HepG2 (cell line): Measurements from ENCODE around the gene REPIN1. TPM values are rescaled to one million over a fixed set of nuclear protein-coding genes. Genes with fewer than 3 reads are reported as not detected.

Source experiments
- CBX5 ChIP-seq: sonication (generic); formaldehyde crosslinking; IDR thresholded peaks from 2 replicates; pipeline ENCODE4 v1.4.0; 2020; ENCODE audit warnings: missing genetic modification reagents, borderline replicate concordance
- DR1 ChIP-seq: sonication (generic); formaldehyde crosslinking; IDR thresholded peaks from 2 replicates; pipeline ENCODE4 v1.8.0; 2021; ENCODE audit warnings: mild to moderate bottlenecking, missing genetic modification reagents, inconsistent platforms
- FOXO1 ChIP-seq: sonication (generic); formaldehyde crosslinking; IDR thresholded peaks from 2 replicates; pipeline ENCODE4 v1.4.0; 2020; ENCODE audit warnings: missing genetic modification reagents
- GFI1 ChIP-seq: sonication (generic); formaldehyde crosslinking; IDR thresholded peaks from 2 replicates; pipeline ENCODE4 v1.5.0; 2020; ENCODE audit warnings: missing genetic modification reagents, mild to moderate bottlenecking, borderline replicate concordance
- KDM3A ChIP-seq: IDR thresholded peaks from 2 replicates; pipeline ENCODE4 v1.6.1; 2018; ENCODE audit warnings: low read depth, missing compliant biosample characterization
- MAFG ChIP-seq: sonication (generic); formaldehyde crosslinking; IDR thresholded peaks from 2 replicates; pipeline ENCODE4 v1.5.1; 2020; ENCODE audit warnings: mild to moderate bottlenecking, missing genetic modification reagents
- MAFK ChIP-seq, 2 experiments: IDR thresholded peaks in 1 of 2; conservative IDR thresholded peaks in 1 of 2; 2 replicates each; pipeline ENCODE4 v1.6.1; 2011; ENCODE audit warnings: improper control_type of control experiment in 2 of 2, low read length in 2 of 2
- NCOR1 ChIP-seq: fragments of 200-600 bp; sonication (generic); IDR thresholded peaks from 2 replicates; pipeline ENCODE4 v1.7.0; 2017; ENCODE audit warnings: antibody characterized with exemption, low read length, borderline replicate concordance
- NFKB2 ChIP-seq: sonication (generic); formaldehyde crosslinking; IDR thresholded peaks from 2 replicates; pipeline ENCODE4 v1.4.0; 2020; ENCODE audit warnings: missing genetic modification reagents, borderline replicate concordance
- RORA ChIP-seq: sonication (generic); formaldehyde crosslinking; IDR thresholded peaks from 2 replicates; pipeline ENCODE4 v1.5.0; 2020; ENCODE audit warnings: mild to moderate bottlenecking, missing genetic modification reagents, moderate library complexity
- SMAD9 ChIP-seq: sonication (generic); formaldehyde crosslinking; IDR thresholded peaks from 2 replicates; pipeline ENCODE4 v1.5.1; 2020; ENCODE audit warnings: mild to moderate bottlenecking, missing genetic modification reagents
- STAT5B ChIP-seq: sonication (generic); formaldehyde crosslinking; IDR thresholded peaks from 2 replicates; pipeline ENCODE4 v1.4.0; 2020; ENCODE audit warnings: missing genetic modification reagents
- ZBTB7B ChIP-seq: sonication (generic); formaldehyde crosslinking; IDR thresholded peaks from 2 replicates; pipeline ENCODE4 v1.4.0; 2020; ENCODE audit warnings: missing genetic modification reagents
- ZNF17 ChIP-seq: sonication (generic); formaldehyde crosslinking; IDR thresholded peaks from 2 replicates; pipeline ENCODE4 v1.5.0; 2020; ENCODE audit warnings: mild to moderate bottlenecking, missing genetic modification reagents
- ZNF766 ChIP-seq: sonication (generic); formaldehyde crosslinking; IDR thresholded peaks from 2 replicates; pipeline ENCODE4 v1.5.0; 2020; ENCODE audit warnings: missing genetic modification reagents, borderline replicate concordance
- ZNF768 ChIP-seq: sonication (generic); formaldehyde crosslinking; IDR thresholded peaks from 2 replicates; pipeline ENCODE4 v1.4.0; 2020; ENCODE audit warnings: missing genetic modification reagents
- ZNF777 ChIP-seq: sonication (generic); formaldehyde crosslinking; IDR thresholded peaks from 2 replicates; pipeline ENCODE4 v1.4.0; 2020; ENCODE audit warnings: missing genetic modification reagents
- polyA plus RNA-seq, 8 experiments: library from polyadenylated mRNA; depleted of rRNA in 3 of 8; stranded (reverse) in 7 of 8; unstranded in 1 of 8; fragments of >200 nt; fragmentation: Illumina TruSeq in 4 of 8; extraction: Trizol in 4 of 8; gene quantifications; 2 replicates each; pipeline versions ENCODE4 v1.2.1 to v1.2.3, GENCODE V29; 2011 to 2016; ENCODE audit warnings: low read depth in 4 of 8, missing spikeins in 1 of 8, mixed read lengths in 1 of 8; ENCODE audit not compliant: insufficient read depth in 1 of 8
- total RNA-seq, 5 experiments: library from RNA; depleted of rRNA; stranded (reverse); fragments of >200 nt; fragmentation: Illumina TruSeq; extraction: Trizol; gene quantifications; 2 replicates each; pipeline ENCODE4 v1.2.3, GENCODE V29; 2016; ENCODE audit warnings: low read depth in 1 of 5
- TF ChIP-seq, protein P1 (sequence below): sonication (generic); IDR thresholded peaks from 2 replicates; pipeline ENCODE4 v1.6.1; 2016; ENCODE audit warnings: low read depth, borderline replicate concordance
- TF ChIP-seq, protein P2 (sequence below): IDR thresholded peaks from 2 replicates; pipeline ENCODE4 v1.6.1; 2016; ENCODE audit warnings: low read depth, control low read depth
- TF ChIP-seq, protein P3 (sequence below), 2 experiments: fragments of 450-650 bp in 1 of 2; sonication (generic) in 1 of 2; formaldehyde crosslinking; IDR thresholded peaks; 2 replicates each; pipeline versions ENCODE4 v1.5.0 to v1.8.0; 2020 to 2022; ENCODE audit warnings: mild to moderate bottlenecking in 1 of 2, missing genetic modification reagents in 1 of 2
- TF ChIP-seq, protein P4 (sequence below): sonication (generic); formaldehyde crosslinking; IDR thresholded peaks from 2 replicates; pipeline ENCODE4 v1.4.0; 2020; ENCODE audit warnings: missing genetic modification reagents, borderline replicate concordance
- TF ChIP-seq, protein P5 (sequence below), 2 experiments: sonication (generic) in 1 of 2; formaldehyde crosslinking in 1 of 2; IDR thresholded peaks; 2 replicates each; pipeline versions ENCODE4 v1.5.1 to v1.6.1; 2011 to 2020; ENCODE audit warnings: borderline replicate concordance in 1 of 2, low read depth in 1 of 2, low read length in 1 of 2, mild to moderate bottlenecking in 1 of 2, missing genetic modification reagents in 1 of 2, moderate library complexity in 1 of 2

The REPIN1 gene
- total and polyA plus RNA-seq, 2 of the 13 experiments (the other 11 are each of a cell fraction or from before 2014, with no cell fraction given), result 69.9 to 108 TPM

DNA sequence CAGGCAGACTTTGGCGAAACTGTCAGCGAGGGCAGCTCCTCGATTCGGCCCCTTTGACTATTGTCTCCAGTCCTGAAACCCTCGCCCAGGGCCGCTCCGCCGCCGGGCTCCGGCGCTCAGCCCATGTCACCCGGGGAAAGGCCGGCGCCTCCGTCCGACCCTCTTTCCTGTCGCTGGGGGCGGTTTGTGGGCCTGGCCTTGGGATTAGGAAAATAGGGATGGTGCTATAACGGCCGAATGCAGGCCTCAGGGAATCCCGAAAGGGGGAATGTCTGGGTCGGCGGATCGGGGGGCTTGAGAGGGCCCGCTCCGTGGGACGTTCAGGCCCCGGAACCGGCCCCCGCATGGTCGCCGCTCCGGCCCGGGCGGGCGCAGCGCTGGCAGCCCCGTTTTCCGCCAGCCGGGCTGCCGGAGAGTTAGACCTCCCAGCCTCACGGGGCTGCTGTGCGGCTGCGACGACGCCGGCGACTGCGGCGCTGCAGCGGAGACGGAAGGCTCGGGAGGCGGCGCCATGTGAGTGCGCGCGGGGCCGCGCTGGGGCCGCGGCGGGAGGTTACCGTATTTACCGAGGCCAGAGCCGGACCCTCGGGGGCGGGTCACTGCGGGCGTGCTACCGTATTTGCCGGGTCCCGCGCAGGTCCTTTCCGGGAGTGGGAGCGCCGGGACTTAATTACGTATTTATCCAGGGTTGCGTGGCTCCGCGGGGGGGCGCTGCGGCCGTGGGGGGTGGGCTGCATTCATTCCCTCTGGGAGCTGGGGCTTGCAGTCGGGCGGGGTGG, 36.4 kb downstream of the REPIN1 start (continued):
- peak; percentile 52; the same call in 1 of the 2 replicates for TF ChIP-seq ZNF766 (CRISPR knock-in tag)
- TF ChIP-seq FOXO1 (CRISPR knock-in tag), result peak; percentile 62
- peak; percentile 26; the same call in 1 of the 2 replicates for TF ChIP-seq NCOR1
- TF ChIP-seq, protein P1, sequence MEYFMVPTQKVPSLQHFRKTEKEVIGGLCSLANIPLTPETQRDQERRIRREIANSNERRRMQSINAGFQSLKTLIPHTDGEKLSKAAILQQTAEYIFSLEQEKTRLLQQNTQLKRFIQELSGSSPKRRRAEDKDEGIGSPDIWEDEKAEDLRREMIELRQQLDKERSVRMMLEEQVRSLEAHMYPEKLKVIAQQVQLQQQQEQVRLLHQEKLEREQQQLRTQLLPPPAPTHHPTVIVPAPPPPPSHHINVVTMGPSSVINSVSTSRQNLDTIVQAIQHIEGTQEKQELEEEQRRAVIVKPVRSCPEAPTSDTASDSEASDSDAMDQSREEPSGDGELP, result peak; percentile 52; the same call in 1 of the 2 replicates
- TF ChIP-seq, protein P2, sequence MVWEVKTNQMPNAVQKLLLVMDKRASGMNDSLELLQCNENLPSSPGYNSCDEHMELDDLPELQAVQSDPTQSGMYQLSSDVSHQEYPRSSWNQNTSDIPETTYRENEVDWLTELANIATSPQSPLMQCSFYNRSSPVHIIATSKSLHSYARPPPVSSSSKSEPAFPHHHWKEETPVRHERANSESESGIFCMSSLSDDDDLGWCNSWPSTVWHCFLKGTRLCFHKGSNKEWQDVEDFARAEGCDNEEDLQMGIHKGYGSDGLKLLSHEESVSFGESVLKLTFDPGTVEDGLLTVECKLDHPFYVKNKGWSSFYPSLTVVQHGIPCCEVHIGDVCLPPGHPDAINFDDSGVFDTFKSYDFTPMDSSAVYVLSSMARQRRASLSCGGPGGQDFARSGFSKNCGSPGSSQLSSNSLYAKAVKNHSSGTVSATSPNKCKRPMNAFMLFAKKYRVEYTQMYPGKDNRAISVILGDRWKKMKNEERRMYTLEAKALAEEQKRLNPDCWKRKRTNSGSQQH (CRISPR knock-in tag), result 0 out of 2 replicates have a peak, but pooled peaks have one; percentile 32
- TF ChIP-seq ZBTB7B, result peak; percentile 79
- TF ChIP-seq MAFK (conservative IDR thresholded peaks at IDR 0.05 in 1 of 2, IDR thresholded peaks at IDR 0.05 in 1 of 2; ENCODE audit: low read length in 2 of 2), result peak in 1 of 2 experiments; percentile 49; a peak in 2 of 4 replicates
- TF ChIP-seq, protein P3, sequence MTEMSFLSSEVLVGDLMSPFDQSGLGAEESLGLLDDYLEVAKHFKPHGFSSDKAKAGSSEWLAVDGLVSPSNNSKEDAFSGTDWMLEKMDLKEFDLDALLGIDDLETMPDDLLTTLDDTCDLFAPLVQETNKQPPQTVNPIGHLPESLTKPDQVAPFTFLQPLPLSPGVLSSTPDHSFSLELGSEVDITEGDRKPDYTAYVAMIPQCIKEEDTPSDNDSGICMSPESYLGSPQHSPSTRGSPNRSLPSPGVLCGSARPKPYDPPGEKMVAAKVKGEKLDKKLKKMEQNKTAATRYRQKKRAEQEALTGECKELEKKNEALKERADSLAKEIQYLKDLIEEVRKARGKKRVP (CRISPR knock-in tag; IDR thresholded peaks at IDR 0.05), result peak in 1 of 2 experiments; percentile 55; a peak in 1 of 4 replicates
- TF ChIP-seq ZNF17 (CRISPR knock-in tag), result no peak
- TF ChIP-seq RORA (CRISPR knock-in tag), result no peak
- TF ChIP-seq, protein P4, sequence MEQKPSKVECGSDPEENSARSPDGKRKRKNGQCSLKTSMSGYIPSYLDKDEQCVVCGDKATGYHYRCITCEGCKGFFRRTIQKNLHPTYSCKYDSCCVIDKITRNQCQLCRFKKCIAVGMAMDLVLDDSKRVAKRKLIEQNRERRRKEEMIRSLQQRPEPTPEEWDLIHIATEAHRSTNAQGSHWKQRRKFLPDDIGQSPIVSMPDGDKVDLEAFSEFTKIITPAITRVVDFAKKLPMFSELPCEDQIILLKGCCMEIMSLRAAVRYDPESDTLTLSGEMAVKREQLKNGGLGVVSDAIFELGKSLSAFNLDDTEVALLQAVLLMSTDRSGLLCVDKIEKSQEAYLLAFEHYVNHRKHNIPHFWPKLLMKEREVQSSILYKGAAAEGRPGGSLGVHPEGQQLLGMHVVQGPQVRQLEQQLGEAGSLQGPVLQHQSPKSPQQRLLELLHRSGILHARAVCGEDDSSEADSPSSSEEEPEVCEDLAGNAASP (CRISPR knock-in tag), result peak; percentile 52; the same call in 1 of the 2 replicates
- TF ChIP-seq, protein P5, sequence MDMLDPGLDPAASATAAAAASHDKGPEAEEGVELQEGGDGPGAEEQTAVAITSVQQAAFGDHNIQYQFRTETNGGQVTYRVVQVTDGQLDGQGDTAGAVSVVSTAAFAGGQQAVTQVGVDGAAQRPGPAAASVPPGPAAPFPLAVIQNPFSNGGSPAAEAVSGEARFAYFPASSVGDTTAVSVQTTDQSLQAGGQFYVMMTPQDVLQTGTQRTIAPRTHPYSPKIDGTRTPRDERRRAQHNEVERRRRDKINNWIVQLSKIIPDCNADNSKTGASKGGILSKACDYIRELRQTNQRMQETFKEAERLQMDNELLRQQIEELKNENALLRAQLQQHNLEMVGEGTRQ (IDR thresholded peaks at IDR 0.05; ENCODE audit: low read depth, low read length), result no peak
- TF ChIP-seq, protein P5 (CRISPR knock-in tag; IDR thresholded peaks at IDR 0.05; ENCODE audit: borderline replicate concordance), result no peak
- no peak for TF ChIP-seq MAFG
- TF ChIP-seq STAT5B (CRISPR knock-in tag), result no peak
- peak; percentile 39; the same call in 1 of the 2 replicates for TF ChIP-seq NFKB2 (CRISPR knock-in tag)
- TF ChIP-seq ZNF768 (CRISPR knock-in tag), result peak; percentile 66; the same call in 1 of the 2 replicates
- no peak for TF ChIP-seq CBX5 (CRISPR knock-in tag)
- TF ChIP-seq DR1, result peak; percentile 21; the same call in 1 of the 2 replicates
- TF ChIP-seq GFI1 (CRISPR knock-in tag), result peak; percentile 81
- no peak for TF ChIP-seq SMAD9 (CRISPR knock-in tag)
- peak; percentile 39; the same call in 1 of the 2 replicates for TF ChIP-seq KDM3A
- peak; percentile 86 for TF ChIP-seq ZNF777
